ENCODE data around the gene GALNT17. TPM values are rescaled to one million over a fixed set of nuclear protein-coding genes. Genes with fewer than 3 reads are reported as not detected.

GALNT17 gene
- total RNA-seq, 4 donors from 2014 or later: 4.4 to 33.8 (median 11.3) TPM

DNA sequence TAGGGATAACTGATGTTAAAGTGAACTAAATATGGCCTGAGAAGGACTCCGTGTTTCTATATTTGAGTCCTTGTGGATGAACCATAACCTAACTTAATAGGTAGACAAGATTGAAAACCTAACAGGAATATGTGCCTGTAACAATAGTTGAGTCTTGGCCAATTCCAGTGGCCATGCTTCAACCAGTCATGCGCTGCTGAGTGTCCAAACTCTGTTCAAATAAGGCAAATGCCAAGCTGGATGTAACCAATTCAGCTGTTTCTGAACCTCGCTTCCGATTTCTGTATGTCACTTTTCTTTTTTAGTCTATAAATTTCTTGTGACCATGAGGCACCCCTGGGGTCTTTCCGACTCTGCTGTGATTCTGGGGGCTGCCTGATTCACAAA is 608.2 kb downstream of the GALNT17 start:
- no peak overlapping the region for H3K27ac ChIP-seq
- no peaks in the 10 kb centered on the region for H3K36me3 ChIP-seq
- no peak for DNase-seq
- H3K9me3 ChIP-seq: peaks cover 0 to 4% of the 10 kb centered on the region in 2 donors
- TF ChIP-seq, protein P1, sequence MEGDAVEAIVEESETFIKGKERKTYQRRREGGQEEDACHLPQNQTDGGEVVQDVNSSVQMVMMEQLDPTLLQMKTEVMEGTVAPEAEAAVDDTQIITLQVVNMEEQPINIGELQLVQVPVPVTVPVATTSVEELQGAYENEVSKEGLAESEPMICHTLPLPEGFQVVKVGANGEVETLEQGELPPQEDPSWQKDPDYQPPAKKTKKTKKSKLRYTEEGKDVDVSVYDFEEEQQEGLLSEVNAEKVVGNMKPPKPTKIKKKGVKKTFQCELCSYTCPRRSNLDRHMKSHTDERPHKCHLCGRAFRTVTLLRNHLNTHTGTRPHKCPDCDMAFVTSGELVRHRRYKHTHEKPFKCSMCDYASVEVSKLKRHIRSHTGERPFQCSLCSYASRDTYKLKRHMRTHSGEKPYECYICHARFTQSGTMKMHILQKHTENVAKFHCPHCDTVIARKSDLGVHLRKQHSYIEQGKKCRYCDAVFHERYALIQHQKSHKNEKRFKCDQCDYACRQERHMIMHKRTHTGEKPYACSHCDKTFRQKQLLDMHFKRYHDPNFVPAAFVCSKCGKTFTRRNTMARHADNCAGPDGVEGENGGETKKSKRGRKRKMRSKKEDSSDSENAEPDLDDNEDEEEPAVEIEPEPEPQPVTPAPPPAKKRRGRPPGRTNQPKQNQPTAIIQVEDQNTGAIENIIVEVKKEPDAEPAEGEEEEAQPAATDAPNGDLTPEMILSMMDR (IDR thresholded peaks at IDR 0.05): no peak
- no peak for TF ChIP-seq POLR2A (IDR thresholded peaks at IDR 0.05)
- no peaks in the 10 kb centered on the region for H3K27me3 ChIP-seq
- no peaks in the 10 kb centered on the region for H3K4me1 ChIP-seq
- H3K4me3 ChIP-seq: no peak overlapping the region
- intact Hi-C loops (cut with DNase I; ENCODE audit: low total_unique reads): no loop called here

DNA sequence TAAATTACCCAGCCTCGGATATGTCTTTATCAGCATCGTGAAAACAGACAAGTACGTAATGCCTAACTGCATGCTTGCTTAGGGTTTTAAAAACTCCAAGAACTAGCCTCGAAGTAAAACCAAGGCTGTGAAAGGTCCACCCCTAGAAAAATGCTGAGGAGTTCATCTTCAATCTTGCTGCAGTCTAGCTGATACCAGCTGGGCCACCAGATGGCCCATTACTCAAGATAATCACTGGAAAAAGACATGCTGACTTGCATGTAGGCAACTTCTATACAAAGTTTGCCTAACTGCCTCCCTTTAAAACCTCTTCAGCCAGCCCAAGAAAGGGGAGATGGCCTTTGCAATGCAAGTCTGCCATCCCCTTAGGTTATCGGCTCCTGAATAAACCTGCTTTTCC is 614.1 kb downstream of the GALNT17 start:
- Histone ChIP-seq H3K36me3 (no peaks in the 10 kb centered on the region), H3K4me3 (no peak overlapping the region), H3K9me3 (peaks cover 0 to 4% of the 10 kb centered on the region in 2 donors), H3K4me1 (no peaks in the 10 kb centered on the region), H3K27ac (no peak overlapping the region), H3K27me3 (no peaks in the 10 kb centered on the region)
- TF ChIP-seq, protein P1 (IDR thresholded peaks at IDR 0.05): no peak
- no peak for TF ChIP-seq POLR2A (IDR thresholded peaks at IDR 0.05)
- no peak for DNase-seq
- intact Hi-C loops (cut with DNase I; ENCODE audit: low total_unique reads): no loop called here

DNA sequence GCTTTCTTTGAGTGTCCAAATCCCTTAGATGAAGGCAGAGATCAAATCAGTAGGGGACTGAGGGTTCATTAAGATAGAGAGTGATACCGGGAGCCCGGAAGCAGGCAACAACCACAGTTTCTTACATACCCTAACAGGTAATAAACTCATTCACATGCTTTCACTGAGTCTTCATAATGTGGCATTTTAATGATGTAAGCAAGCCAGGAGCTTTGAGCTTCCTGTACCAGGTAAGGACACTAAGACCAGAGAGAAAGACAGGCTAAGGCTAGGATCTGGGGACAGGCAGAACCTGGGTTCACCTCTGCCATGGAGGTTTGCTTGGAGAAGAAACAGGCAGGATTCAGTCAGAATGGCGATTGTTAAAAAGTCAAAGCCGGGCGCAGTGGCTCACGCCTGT is 618.3 kb downstream of the GALNT17 start:
- Histone ChIP-seq H3K4me3 (no peak overlapping the region), H3K27ac (no peak overlapping the region), H3K4me1 (no peaks in the 10 kb centered on the region), H3K36me3 (no peaks in the 10 kb centered on the region), H3K27me3 (no peaks in the 10 kb centered on the region), H3K9me3 (no peaks in the 10 kb centered on the region)
- no peak for DNase-seq
- TF ChIP-seq, protein P1 (IDR thresholded peaks at IDR 0.05): no peak
- no peak for TF ChIP-seq POLR2A (IDR thresholded peaks at IDR 0.05)
- intact Hi-C loops (cut with DNase I; ENCODE audit: low total_unique reads): no loop called here

DNA sequence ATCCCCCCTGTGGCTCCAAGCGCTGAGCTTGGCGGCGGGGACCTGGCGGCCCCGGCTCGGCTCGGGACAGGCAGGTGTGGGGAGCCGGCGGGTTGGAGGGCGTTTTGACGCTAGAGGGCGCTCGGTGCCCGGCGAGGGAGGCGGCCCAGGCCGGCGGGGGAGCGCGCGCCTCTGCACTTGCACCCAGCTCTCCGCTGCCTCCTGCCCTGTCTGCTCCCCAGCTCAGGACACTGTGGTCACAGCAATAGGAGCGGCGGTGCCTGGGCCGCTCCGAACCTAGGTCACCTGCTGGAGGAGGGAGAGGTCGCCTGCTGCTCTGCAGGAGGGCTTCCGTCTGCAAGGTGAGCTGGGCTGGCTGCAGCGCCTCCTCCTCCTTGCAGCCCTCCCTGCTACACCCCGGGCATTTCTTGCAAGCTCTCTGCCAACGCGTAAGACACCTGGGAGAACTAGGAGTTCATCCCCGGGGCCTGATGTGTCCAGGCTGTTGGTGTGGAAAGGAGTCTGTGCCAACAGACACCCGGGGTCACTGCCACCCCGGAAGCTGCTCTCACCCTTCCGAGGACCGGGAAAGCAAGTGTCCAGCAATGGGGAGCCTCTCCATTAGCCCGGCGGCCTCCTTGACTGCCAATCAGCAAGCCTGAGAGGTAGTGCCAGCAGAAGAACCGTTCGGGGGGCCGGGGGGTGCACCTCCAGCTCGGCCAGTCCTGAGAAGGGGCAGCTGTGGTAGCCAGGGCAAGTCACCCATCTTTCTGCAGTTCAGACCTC is 620.4 kb downstream of the GALNT17 start:
- Histone ChIP-seq H3K27ac (no peak overlapping the region), H3K9me3 (no peaks in the 10 kb centered on the region), H3K4me3 (no peak overlapping the region), H3K36me3 (no peaks in the 10 kb centered on the region), H3K27me3 (no peaks in the 10 kb centered on the region), H3K4me1 (no peaks in the 10 kb centered on the region)
- TF ChIP-seq, protein P1 (IDR thresholded peaks at IDR 0.05): peak in 3 of 4 experiments; percentile 13 to 24 (median 16)
- no peak for TF ChIP-seq POLR2A (IDR thresholded peaks at IDR 0.05)
- no peak for DNase-seq
- intact Hi-C loops (cut with DNase I; ENCODE audit: low total_unique reads): no loop called here

DNA sequence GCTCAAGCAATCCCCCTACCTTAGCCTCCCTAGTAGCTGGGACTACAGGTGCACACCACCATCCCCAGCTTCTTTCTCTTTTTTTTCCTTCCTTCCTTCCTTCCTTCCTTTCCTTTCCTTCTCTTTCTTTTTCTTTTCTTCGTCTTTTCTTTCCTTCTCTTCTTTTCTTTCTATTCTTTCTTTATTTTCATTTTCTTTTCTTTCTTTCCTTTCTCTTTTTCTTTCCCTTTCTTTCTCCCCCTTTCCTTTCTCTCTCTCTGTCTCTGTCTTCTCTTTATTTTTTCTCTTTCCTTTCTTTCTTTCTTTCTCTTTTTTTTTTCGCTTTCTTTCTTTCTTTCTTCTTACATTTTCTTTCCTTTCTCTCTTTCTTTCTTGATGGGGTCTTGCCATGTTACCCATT is 621.3 kb downstream of the GALNT17 start:
- H3K36me3 ChIP-seq: no peaks in the 10 kb centered on the region
- H3K4me1 ChIP-seq: no peaks in the 10 kb centered on the region
- no peaks in the 10 kb centered on the region for H3K27me3 ChIP-seq
- peaks cover 0 to 3% of the 10 kb centered on the region in 2 donors for H3K9me3 ChIP-seq
- intact Hi-C loops (cut with DNase I; ENCODE audit: low total_unique reads): no loop called here
- no peak overlapping the region for H3K27ac ChIP-seq
- H3K4me3 ChIP-seq: no peak overlapping the region
- DNase-seq: no peak
- TF ChIP-seq POLR2A (IDR thresholded peaks at IDR 0.05): no peak
- TF ChIP-seq, protein P1 (IDR thresholded peaks at IDR 0.05): no peak

Measured in uterus (tissue), 4 donors.